Activated CD8-positive, alpha-beta memory T cell treated with anti-CD3 and anti-CD28 coated beads for 4 hours (primary cell): ENCODE data around the gene PANK4.
A peak's percentile ranks its signal among the peaks of the same experiment; 100 is the strongest.
"Not testable (repeated sequence)": the region's sequence is repeated elsewhere in the genome, so short reads cannot be mapped to it uniquely, and the experiment has no call there.

Source experiments
- DNase-seq, 2 donors: peaks; one replicate each; pipeline ENCODE4 v3.0.0-alpha.2; 2020; ENCODE audit warnings: low read depth in 2 of 2

The PANK4 gene

DNA sequence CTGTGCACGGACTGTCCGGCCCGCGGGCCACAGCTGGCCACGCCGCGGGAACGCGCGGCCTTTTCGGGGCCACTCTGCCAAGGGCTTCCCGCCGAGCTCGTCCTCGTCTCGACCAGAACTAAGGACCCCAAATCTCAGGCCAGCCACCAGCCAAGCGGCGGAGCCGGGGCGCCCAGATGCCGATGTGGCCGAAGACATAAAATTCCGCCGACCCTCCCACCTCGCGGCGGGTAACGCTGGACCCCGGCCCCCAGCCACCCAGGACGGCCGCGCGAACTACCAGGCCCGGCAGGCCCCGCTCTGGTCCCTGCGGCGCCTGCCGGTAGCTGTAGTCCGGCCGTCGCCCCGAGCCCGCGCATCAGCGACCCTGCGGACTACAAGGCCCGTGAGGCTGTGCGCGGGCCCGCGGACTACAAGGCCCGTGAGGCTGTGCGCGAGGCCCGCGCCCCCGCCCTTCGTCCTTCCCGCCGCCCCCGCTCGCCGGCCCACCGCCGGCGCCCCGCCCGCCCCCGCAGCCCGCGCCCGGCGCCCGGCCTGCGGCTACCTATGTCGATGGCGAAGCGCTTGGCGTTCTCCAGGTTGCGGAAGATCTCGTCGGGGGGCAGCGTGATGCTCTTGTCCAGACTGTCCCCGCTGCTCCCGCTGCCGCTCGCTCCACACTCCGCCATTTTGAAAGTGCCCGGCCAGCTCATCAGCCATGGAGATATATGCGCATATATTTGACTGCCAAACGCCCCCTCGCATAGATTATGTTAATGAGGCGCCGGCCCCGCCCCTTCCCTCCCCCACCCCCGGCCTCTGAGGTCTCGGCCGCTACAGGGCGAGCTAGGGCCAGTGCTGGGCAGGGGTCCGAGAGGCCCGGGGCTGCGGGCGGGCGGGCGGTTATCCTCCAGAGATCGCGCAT is at the start of gene PANK4:
Gene PANK4, minus strand, starts transcription at position 677 of the 904 bp plus-strand sequence. Its CDS starts 9 bp downstream, at position 668.
- DNase-seq: peak; percentile 70 to 79

DNA sequence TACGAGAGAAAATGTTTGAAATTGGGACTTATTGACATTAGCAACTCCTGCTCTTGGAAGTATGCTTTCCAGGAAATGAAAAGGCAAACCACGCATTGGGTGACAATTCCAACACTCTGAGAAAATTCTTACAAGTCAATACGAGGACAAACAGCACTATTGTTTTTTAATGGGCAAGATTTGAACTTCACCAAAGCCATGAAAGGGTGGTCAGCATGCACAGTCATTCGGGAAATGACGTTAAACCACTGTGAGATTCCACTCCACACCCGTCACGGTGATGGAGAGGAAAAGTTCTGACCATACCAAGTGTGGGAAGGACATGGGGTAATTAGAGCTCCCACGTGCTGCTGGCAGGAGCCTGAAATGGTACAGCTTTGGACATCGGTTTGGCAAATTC is 48.0 kb upstream of the PANK4 start:
- DNase-seq: no peak

DNA sequence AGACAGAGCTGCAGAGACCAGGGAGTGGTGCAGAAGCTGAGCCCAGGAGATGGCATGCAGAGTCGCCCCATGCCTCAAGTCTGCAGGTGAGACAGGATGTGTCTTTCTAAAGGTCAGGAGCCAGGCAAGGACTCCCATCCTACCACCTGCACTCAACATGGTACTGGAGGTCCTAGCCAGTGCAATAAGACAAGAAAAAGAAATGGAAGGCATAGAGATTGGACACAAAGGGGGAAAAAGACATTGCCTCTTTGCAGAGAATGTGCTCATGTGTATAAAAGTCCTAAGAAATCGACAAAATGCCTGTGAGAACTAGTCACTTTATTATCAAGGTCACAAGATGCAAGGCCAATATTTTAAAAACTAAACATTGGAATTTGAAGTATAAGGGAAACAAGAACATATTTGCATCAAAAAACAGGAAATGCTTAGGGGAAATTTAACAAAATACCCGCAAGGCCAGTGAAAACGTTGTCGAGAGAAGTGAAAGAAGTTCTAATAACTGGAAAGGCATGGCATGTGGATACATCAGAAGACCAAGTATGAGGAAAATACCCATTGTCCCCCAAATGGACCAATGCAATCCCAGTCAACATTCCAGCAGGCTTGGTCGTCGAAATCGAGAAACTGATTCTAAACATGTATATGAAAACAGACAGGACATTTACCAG is 47.0 kb upstream of the PANK4 start:
- no peak for DNase-seq

DNA sequence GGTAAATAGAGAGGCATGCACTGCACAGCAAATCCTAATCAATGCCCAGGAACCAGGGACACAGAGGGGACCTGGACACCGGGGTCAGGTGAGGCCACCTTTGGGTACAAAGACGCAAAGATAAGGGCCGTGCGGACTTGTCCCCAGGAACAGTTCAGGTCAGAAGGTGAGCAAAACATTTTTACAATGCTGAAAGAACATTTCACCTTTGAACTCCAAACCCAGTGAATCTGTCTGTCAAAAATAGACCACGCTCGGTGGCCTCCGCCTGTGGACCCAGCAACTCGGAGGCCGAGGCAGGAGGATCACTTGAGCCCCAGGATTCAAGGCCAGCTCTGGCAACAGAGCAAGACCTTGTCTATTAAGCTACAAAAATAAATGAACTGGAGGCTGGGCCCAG is 45.0 kb upstream of the PANK4 start:
- no peak for DNase-seq

DNA sequence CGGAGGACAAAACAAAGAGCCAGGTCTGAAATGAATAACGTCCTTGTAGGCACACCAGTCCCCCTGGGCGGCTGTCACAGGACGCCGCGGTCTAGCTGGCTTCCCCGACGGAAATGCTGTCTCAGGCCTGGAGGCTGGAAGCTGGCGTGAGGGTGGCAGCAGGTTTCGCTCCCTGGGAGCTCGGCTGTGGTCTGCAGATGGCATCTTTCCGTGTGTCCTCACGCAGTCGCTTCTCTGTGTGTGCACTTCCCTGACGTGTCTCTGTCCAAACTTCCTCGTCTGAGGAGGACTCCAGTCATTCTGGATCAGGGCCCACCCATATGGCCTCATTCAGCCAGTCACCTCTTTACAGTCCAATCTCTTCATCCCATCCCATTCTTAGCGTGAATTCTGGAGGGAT is 43.9 kb upstream of the PANK4 start:
- DNase-seq: no peak

DNA sequence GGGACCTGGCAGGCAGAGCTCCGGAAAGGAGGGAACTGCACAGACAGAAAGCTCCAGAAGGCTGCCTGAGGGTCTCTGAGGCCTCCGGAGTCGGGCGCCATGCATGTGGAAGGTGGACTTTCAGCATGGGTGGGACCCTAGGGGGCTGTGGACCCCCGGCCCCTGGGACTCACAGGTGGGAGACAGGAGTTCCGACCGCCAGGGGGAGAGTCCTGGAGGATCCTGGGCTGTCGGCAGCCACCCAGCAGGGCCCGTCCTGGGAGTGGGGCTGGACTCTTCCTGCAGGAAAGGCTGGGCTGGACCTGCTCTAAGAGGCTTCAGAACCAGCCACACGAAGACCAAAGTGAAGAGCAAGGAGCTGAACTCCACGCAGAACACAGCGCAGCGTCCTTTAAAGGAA is 43.3 kb upstream of the PANK4 start:
- not testable (repeated sequence) for DNase-seq

DNA sequence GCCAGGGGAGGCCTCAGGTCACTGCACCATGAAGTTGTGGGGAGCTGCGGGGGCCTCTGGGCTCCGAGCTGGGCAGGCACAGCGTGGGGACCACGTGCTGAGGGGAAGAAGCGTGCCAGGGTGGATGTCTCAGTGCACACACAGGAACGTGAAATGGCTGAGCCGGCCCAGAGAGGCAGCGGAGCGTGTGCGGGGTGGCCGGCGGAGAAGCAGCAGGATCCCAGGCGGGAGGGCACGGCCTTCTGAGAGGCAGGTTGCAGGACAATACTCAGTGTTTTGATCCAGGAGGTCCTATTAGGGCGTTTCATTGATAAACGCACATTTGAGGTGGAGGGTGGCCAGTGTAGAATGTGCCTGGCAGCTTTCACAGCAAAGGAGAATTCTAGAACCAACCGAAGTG is 42.7 kb upstream of the PANK4 start:
- no peak for DNase-seq

DNA sequence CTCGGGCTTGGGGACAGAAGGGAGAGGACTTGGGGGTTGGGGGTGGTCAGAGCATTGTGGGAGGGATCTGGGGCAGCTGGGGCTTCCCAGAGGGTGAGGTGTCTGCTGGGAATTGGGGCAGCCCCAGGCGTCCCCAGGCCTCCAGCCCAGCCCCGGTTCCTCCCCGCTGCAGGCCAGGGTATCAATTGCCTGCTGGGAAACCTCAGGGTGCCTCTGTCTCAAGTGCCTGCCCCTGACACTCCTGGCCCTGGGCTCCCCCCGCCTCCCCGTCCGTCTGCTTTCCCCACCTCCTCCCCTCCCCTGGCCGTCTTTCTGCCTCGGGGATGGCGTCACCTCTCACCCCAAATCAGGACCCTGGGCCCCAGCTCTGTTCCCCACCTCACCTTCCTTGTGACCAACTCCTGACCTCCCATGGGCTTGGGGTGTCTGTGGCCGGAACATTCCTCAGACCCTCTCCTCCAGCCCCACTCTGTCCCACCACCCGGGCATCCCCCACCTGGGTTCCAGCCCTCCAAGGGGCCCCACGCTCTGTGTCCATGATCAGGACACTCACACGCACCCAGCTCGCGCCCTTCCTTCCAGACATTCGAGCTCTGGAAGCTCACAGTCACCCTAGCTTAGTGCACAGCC is 41.9 kb upstream of the PANK4 start:
- not testable (repeated sequence) for DNase-seq

DNA sequence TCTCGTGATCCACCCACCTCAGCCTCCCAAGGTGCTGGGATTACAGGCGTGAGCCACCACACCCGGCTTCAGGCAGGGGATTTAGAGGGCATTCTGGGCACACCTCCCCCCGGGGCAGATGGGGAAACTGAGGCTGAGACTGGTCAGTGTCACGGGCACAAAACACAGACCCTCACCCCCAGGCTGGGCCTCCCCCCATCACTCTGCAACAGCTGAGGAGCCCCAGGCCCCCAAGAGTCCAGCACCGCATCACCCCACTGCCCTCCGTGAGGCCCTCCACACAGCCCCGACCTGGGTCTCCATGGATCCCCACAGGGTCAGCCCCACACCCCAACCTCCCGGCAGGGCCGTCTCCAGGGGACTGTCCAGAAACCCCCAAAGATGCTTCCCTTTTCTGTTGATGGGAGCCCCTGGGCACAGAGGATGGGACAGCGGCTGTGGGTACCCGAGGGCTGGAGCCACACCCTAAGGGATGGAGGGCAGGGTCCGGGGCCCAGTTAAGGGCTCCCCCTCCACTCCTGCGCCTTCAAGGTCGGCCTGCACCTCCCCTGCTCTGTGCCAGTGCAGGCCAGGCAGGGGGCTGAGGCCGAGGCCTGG is 40.8 kb upstream of the PANK4 start:
- DNase-seq: no peak

DNA sequence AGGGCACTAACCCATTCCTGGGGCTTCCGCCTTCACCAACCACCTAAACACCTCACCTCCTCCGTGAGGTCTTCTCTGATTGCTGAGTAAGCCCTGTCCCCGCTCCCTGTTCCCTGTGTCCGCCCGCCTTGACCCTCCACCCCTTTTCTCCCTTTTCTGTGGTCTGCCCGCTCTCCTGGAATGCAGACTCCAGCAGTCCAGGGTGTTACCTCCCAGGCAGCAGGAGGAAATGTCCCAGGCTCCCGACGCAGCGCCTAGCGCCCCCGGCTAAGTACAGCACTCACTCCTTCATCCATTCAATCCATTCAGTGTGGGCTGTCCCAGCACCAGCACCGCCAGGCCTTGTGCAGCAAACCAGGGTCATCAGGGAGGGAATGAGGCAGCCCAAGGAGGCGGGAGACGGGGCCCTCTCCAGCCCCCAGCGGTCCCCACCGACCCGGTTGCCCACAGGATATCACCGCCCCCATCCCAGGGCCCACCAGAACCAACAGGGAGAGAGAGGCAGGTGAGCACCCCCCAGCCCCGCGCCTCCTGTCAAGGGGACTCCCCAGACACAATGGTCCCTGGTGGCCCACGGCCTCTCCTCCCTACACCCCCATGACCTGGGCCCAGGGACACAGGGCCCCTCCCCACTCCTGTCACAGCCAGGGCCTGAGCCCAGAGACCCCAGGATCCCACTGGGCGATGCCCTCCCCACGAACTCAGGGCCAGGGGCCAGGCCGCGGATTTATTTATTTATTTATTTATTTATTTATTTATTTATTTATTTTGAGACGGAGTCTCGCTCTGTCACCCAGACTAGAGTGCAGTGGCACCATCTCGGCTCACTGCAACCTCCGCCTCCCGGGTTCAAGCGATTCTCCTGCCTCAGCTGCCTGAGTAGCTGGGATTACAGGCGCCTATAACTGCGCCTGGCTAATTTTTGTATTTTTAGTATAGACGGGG is 40.0 kb upstream of the PANK4 start:
- no peak for DNase-seq

DNA sequence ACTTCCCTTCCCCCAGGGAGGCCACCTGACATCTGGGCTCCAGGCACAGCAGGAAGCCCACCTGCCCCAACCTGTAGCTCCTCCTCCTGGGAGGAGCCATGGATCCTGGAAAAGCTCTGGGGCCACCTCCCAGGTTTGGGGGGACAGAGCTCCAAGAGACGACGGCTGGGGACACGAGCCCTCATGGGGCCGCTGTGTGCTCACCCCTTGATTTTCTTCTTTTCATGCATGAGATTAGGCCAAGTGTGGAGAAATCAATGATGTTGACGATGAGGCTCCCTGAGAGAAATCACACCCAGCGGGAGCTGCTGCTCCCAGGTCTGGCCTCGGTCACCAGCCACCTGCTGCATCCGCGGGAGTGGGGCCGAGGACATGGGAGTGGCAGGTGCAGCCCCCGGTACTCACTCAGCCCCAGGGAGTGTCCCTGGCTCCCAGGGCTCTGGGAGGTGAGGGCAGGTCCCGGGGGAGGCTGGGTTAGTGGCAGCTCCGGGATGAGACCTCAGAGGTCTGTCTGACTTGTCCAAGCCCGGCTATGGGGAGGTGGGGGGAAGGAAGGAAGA is 38.5 kb upstream of the PANK4 start:
- DNase-seq: no peak

DNA sequence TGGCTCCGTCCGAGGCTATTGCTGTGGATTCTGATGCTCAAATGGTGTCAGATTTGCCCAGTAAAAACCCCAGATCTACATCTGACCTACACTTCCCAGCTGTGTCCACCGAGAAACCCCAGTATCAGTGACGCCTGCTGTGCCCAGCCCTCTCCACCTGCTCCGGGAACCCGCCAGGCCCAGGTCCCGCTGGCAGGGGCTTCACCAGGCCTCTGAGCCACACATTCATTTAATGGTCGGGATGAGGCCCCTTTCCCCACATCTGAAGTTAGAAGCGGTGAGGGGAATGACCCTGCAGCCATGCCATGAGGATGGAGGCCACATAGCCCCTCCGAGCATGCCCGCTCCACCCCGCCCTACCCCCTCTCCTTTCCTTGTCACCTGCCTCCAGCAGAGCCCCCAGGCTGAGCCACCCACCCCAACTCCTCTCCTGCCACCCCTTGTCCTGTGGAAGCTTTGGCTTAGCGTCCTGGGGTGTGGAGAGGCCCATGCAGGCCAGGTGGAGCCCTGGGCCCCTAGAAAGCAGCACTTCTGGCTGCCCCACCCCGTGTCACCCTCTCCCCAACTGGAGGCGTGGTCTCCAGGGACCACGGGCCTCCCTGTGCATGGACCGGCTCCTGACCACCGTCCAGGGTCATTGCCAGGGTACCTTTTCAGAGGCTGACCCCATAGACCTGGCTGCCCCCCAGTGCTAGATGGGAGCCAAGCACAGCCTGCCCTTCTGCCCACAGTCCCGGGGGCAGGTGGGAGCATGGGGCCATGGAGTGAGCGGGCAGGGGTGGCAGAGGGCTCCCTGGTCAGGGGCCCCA is 37.8 kb upstream of the PANK4 start:
- no peak for DNase-seq

DNA sequence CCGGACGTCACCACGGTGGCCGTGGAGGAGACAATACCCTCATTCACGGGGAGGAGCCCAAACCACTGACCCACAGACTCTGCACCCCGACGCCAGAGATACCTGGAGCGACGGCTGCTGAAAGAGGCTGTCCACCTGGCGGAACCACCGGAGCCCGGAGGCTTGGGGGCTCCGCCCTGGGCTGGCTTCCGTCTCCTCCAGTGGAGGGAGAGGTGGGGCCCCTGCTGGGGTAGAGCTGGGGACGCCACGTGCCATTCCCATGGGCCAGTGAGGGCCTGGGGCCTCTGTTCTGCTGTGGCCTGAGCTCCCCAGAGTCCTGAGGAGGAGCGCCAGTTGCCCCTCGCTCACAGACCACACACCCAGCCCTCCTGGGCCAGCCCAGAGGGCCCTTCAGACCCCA is 36.8 kb upstream of the PANK4 start:
- no peak for DNase-seq

DNA sequence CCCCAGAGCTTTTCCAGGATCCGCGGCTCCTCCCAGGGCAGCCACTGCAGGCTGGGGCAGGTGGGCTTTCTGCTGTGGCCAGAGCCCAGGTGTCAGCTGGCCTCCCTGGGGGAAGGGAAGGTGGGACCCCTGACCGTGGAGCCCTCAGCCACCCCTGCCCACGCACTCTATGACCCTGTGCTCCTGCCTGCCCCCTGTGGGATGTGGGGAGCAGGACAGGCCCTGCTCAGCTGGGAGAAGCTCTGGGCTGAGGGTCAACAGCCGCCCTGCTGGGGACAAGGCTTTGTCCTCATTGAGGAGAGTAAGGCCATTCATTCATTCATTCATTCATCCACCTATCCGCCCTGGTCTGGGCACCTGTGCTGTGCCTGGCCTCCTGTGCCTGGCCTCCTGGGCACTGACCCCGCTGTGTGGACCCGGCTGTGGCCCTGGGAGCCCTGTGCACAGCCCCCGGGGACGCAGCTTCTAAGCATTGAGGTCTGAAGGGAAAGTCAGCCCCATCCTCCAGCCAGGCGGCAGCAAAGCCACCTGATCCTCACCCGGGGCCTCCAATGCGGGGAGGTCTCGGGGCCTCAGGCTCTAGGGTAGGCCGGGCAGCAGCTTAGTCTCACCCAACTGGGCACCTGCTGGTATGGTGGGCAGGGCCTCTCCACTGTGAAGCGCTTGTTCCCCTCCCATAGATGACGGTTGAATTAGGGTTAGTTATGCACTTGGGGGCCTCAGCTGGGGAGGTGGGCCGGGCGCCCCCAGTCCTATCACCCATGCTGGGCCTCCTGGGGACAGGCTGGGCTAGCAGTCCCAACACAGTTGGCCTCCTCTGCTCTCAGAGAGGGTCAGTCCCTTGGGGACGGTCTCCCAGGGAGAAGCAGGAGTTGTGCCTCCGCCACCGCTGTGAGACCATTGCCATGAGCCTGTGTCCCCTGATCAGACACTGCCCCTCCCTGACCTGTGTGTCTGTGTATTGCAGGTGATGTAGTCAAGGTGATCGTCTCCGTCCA is 35.8 kb upstream of the PANK4 start:
- DNase-seq: no peak

DNA sequence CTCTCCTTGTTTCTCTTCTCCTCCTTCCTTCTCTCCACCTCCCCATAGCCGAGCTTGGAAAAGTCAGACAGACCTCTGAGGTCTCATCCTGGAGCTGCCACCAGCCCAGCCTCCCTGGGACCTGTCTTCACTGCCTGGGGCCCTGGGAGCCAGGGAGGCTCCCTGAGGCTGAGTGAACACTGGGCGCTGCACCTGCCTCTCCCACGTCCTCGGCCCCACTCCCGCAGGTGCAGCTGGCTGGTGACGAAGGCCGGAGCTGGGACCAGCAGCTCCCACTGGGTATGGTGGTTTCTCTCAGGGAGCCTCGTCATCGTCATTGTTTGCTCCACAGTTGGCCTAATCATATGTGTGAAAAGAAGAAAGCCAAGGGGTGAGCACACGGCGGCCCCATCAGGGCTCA is 35.0 kb upstream of the PANK4 start:
- no peak for DNase-seq

DNA sequence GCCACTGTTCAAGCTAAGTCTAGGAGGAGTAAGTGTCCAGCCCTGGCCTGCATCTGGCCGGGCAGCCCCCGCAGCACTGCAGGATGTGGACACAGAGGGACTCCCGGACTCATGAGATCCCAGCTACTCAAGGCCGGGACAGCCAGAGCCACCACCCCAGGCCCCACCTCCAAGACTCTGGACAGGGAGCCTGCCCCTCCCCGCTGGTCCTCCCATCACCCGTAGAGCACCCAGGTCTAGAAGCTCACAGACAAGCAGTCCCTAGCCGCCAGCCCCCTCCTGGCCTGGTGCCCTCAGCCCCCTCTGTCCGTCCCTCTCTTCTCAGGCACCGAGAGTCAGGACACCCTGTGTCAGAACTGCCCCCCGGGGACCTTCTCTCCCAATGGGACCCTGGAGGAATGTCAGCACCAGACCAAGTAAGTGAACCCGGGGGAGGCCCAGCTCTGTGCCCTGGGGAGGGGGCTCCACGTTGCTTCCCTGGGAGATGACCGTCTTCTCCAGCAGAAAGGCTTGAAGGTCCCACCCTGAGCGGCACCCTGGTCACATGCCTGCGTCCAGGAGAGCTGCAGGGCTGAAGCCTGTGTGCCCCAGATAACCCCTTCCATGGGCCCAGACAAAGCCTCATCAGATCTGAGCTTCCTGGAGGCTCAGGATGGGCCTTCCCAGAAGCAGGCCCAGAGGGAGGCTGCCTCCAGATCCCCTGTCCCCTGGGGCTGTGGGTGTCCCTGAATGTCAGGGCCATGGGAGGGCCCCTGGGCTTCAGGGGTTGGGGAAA is 34.1 kb upstream of the PANK4 start:
- no peak for DNase-seq

DNA sequence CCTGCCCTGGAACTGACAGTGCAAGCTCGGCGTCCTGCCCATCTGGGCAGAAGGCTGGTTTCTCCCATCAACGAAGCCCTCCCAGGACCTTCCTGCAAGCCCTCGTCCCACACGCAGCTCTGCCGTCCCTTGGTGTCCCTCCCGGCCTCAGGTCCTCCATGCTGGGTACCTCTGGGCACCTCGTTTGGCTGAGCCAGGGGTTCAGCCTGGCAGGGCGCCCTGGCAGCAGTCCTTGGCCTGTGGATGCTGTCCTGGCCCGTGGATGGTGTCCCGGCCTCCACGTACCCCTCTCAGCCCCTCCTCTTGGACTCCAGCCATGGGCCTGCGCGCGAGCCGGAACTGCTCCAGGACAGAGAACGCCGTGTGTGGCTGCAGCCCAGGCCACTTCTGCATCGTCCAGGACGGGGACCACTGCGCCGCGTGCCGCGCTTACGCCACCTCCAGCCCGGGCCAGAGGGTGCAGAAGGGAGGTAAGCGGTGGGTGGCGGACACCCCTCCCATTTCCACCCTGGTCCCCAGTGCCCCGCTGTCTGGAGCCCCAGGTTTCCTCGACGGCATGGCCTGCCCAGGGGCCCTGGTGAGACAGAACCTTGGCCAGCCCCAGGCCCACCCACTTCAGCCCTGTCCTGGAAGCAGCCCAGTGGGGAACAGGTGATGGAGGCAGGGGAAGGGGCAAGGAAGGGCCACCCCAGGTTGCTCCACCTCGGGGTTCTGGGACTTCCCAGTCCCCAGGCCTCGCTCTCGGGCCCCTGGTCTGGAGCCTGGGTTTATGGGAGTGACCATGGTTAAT is 33.3 kb upstream of the PANK4 start:
- DNase-seq: no peak
